Measurements from ENCODE around the gene PKD1. TPM values are rescaled to one million over a fixed set of nuclear protein-coding genes. Genes with fewer than 3 reads are reported as not detected.

The PKD1 gene
- total and polyA plus RNA-seq, 2 of the 13 experiments (the other 11 are each of a cell fraction or from before 2014, with no cell fraction given) = 22.1 to 23.0 TPM

DNA sequence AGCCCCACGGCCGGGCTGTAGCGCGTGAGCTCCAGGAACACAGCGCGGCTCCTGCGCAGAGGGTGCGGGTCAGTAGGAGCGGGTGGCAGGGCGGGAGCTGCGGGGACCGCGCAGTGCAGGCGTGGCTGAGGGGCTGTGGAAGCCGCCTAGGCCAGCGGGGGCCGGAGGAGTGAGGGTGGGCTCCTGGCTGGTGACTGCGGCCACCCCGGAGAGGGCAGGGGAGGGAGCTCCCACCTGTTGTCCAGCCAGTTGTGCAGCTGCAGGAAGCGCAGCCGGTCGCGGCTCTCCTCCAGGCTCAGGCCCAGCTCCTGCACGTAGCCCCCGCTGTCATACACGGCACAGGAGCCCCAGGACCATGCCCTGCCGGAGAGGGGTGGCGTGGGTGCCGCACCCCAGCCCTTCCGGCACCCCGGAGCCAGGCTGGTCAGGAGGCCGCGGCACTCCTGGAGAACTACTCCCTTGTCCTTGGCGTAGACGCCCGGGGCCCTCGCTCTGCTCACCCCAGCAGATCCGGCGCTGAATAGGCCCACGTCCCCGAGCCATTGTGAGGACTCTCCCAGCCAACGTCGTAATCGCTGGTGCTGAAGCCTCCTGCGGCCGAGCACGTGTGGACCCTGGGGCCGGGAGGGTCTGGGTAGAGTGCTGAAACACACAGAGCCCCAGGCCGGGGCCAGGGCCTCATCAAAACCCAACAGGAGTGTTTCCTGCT lies 44.0 kb downstream of the PKD1 start:
- ATAC-seq (no peak), DNase-seq (ENCODE audit: low spot score) (no peak), FAIRE-seq (no peak)
- intact Hi-C loops (cut with micrococcal nuclease; ENCODE audit: unreplicated experiment) (no loop called here), in situ Hi-C loops (cut with HindIII; ENCODE audit: extremely low pct_ligation_motif_present, low pct_unique_long_range_greater_than_20kb) (no loop called here)
- no TSS peak for BruUV-seq (replicated peaks)
- Histone ChIP-seq H3K4me3 (replicated peaks in 1 of 3; ENCODE audit: insufficient read depth in 1 of 3, low read depth in 2 of 3, low read length in 3 of 3) (no peak overlapping the region), H3K27me3 (ENCODE audit: control insufficient read depth in 1 of 2, insufficient read depth in 2 of 2, low read length in 2 of 2) (no peaks in the 10 kb centered on the region), H3K9me3 (ENCODE audit: low read length) (no peaks in the 10 kb centered on the region), H3K9ac (ENCODE audit: insufficient read depth, low read depth, low read length) (no peak overlapping the region), H3K27ac (ENCODE audit: extremely low read length, insufficient read depth, low read length) (no peak overlapping the region), H3K79me2 (ENCODE audit: insufficient read depth, low read length) (no peaks in the 10 kb centered on the region), H2AFZ (ENCODE audit: low read length) (no peak overlapping the region), H4K20me1 (ENCODE audit: insufficient read depth, low read length) (no peaks in the 10 kb centered on the region), H3K4me2 (ENCODE audit: low read depth, low read length) (no peak overlapping the region), H3K4me1 (ENCODE audit: insufficient read depth, low read length) (no peaks in the 10 kb centered on the region), H3K36me3 (replicated peaks in 1 of 2; ENCODE audit: control insufficient read depth in 1 of 2, insufficient read depth in 2 of 2, low read length in 2 of 2) (peaks cover 11 to 37% of the 10 kb centered on the region in 2 experiments; a peak in 4 of 5 replicates)
- POLR2A ChIA-PET = interaction anchor here (0.6 kb wide), 1 partner anchor 80 kb away, joined by 3 read pairs; no protein-coding TSS in a partner anchor
- CTCF ChIA-PET (ENCODE audit: low intra/inter-chr PET ratio, low total read pairs) = no interaction called here
- 98% methylated on average over 34 of the region's 49 CpGs for WGBS (ENCODE audit: low lambda C conversion rate)
- TF ChIP-seq NFIC (IDR thresholded peaks at IDR 0.05; ENCODE audit: low read length) = no peak
- TF ChIP-seq ZNF768 (CRISPR knock-in tag; IDR thresholded peaks at IDR 0.05) = peak; percentile 16; the same call in 1 of the 2 replicates

DNA sequence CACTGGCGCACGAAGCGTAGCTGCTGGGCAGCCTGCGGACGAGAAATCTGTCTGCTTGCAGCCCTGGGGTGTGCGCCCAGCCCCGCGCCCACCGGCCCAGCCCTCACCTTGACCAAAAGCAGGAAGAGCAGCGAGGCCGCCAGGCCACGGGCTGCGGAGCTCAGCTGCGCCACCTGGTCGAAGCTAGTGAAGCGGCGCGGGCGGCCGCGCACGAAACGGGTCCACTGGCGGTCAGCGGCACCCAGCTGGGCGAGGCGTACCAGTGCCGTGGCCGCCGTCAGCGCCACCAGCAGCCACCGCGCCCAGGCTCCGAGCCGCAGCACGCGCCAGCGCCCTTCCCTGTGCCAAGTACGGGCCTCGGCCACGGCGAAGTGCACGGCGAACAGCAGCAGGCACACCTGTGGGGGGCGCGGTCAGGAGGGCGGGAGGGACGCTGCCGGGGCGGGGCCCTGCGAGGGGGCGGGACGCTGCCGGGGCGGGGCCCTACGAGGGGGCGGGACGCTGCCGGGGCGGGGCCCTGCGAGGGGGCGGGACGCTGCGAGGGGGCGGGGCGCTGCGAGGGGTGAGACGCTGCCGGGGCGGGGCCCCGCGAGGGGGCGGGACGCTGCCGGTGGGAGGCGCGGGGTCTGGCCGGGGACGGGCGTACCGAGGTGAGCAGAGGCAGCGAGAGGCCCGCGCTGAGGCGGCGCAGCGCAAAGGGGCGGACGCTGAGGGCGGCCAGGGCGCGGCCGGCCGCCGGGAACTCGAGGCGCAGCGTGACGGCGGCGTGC lies 44.7 kb downstream of the PKD1 start:
- no peak overlapping the region for H3K9ac ChIP-seq (ENCODE audit: insufficient read depth, low read depth, low read length)
- WGBS (ENCODE audit: low lambda C conversion rate) = 99% methylated on average over 101 of the region's 101 CpGs
- in situ Hi-C loops (cut with HindIII; ENCODE audit: extremely low pct_ligation_motif_present, low pct_unique_long_range_greater_than_20kb) (no loop called here), intact Hi-C loops (cut with micrococcal nuclease; ENCODE audit: unreplicated experiment) (no loop called here)
- no peak for DNase-seq (ENCODE audit: low spot score)
- no peak overlapping the region for H3K4me3 ChIP-seq (replicated peaks in 1 of 3; ENCODE audit: insufficient read depth in 1 of 3, low read depth in 2 of 3, low read length in 3 of 3)
- POLR2A ChIA-PET = interaction anchor here (0.6 kb wide), 1 partner anchor 413 kb away, joined by 5 read pairs; the partner anchor contains the start of gene JPT2
- BruUV-seq (replicated peaks) = no TSS peak
- H3K27ac ChIP-seq (ENCODE audit: extremely low read length, insufficient read depth, low read length) = no peak overlapping the region
- peaks cover 11 to 38% of the 10 kb centered on the region in 2 experiments; a peak in 4 of 5 replicates for H3K36me3 ChIP-seq (replicated peaks in 1 of 2; ENCODE audit: control insufficient read depth in 1 of 2, insufficient read depth in 2 of 2, low read length in 2 of 2)
- no peaks in the 10 kb centered on the region for H3K9me3 ChIP-seq (ENCODE audit: low read length)
- H2AFZ ChIP-seq (ENCODE audit: low read length) = no peak overlapping the region
- TF ChIP-seq, protein P1, sequence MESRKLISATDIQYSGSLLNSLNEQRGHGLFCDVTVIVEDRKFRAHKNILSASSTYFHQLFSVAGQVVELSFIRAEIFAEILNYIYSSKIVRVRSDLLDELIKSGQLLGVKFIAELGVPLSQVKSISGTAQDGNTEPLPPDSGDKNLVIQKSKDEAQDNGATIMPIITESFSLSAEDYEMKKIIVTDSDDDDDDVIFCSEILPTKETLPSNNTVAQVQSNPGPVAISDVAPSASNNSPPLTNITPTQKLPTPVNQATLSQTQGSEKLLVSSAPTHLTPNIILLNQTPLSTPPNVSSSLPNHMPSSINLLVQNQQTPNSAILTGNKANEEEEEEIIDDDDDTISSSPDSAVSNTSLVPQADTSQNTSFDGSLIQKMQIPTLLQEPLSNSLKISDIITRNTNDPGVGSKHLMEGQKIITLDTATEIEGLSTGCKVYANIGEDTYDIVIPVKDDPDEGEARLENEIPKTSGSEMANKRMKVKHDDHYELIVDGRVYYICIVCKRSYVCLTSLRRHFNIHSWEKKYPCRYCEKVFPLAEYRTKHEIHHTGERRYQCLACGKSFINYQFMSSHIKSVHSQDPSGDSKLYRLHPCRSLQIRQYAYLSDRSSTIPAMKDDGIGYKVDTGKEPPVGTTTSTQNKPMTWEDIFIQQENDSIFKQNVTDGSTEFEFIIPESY (CRISPR knock-in tag; IDR thresholded peaks at IDR 0.05) = 0 out of 2 replicates have a peak, but pooled peaks have one; percentile 25
- TF ChIP-seq ZNF234 (CRISPR knock-in tag; conservative IDR thresholded peaks at IDR 0.05) (no peak), ZNF367 (CRISPR knock-in tag; IDR thresholded peaks at IDR 0.05; ENCODE audit: borderline replicate concordance) (no peak), RNF2 (conservative IDR thresholded peaks at IDR 0.05; ENCODE audit: low read depth) (no peak), AGO2 (optimal IDR thresholded peaks at IDR 0.05; ENCODE audit: low read depth, low read length) (peak; percentile 41)
- no peaks in the 10 kb centered on the region for H3K79me2 ChIP-seq (ENCODE audit: insufficient read depth, low read length)
- CTCF ChIA-PET (ENCODE audit: low intra/inter-chr PET ratio, low total read pairs) = no interaction called here
- H3K4me2 ChIP-seq (ENCODE audit: low read depth, low read length) = no peak overlapping the region
- no peak for ATAC-seq
- H3K27me3 ChIP-seq (ENCODE audit: control insufficient read depth in 1 of 2, insufficient read depth in 2 of 2, low read length in 2 of 2) = no peaks in the 10 kb centered on the region
- no peaks in the 10 kb centered on the region for H3K4me1 ChIP-seq (ENCODE audit: insufficient read depth, low read length)
- FAIRE-seq = no peak
- H4K20me1 ChIP-seq (ENCODE audit: insufficient read depth, low read length) = no peaks in the 10 kb centered on the region
